Smooth muscle cell of the brain vasculature (primary cell): ENCODE results near the gene TP53RK.

ENCODE experiments used
- DNase-seq: peaks from one replicate; pipeline ENCODE4 v3.0.0-alpha.2; 2012; ENCODE audit warnings: low read depth, low spot score

Gene TP53RK

DNA sequence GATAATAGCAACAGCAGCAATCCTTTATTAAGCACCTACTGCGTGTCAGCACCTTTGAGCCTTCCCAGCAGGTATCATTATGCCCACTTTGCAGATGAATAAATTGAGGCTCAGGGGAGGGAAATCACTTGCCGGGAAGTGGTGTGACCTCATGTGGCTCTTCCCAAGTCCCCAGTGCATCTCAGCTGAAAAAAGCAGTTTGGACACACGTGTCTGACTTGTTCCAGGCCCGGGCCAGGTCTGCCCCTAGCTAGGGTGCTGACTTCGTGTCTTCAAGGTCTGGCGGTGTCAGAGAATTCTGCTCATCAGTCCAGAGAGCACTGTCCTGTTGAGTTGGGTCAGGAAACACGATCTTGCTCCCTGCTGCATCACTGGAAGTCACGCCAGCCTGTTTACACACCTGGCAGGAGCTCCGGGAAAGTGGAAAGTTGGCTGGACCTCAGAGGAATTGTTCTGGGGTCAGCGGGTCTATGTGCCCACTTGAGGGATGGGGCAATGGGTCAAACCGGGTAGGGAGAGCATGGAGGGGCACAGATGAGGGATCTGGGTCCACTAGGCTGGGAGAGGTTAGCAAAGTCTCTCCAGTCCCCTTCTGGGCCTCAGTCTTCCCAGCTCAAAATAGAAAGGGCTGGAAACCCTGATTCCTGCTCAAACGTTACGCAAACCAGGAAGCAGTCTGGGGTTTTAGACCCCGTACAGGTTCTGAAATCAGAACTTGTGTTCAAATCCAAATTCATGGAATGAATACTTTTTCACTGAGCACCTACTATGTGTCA lies 48.5 kb downstream of the TP53RK start:
- peak; percentile 53 for DNase-seq

DNA sequence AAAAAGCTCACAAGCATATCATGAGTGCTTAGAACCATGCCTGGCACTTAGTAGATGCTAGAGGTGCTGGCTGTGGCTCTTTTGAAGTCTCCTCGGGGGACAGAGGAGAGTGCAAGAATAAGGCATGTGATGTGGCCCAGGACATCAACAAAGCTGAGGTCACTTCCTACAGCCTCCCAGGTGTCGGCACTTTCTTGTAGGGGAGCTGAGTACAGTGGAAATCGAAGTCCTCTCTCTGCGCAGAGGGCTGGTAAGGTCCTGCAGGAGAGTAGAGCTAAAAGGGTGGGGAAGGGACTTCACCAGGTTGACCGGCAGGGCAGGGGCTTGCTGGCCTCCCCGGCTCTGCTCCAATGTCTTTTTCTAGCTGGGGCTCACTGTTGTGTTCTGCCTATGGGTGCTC lies 49.2 kb downstream of the TP53RK start:
- no peak for DNase-seq

DNA sequence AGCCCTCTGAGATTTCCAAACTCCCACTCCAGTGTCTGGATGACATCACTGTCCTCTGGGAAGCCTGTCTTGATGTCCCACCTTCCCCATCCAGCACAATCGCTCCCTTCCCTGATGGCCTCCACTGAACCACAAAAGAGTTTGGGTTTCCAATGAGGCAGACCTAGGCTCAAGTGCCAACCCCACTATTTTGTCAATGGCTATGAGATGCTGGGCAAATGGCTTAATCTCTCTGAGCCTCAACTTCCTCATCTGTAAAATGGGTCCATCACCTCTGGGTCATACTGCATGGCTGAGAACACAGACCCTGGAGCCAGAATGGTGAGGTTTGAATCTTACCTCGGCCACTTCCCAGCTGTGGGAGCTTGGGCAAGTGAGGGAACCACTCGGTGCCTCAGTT lies 49.7 kb downstream of the TP53RK start:
- no peak for DNase-seq

DNA sequence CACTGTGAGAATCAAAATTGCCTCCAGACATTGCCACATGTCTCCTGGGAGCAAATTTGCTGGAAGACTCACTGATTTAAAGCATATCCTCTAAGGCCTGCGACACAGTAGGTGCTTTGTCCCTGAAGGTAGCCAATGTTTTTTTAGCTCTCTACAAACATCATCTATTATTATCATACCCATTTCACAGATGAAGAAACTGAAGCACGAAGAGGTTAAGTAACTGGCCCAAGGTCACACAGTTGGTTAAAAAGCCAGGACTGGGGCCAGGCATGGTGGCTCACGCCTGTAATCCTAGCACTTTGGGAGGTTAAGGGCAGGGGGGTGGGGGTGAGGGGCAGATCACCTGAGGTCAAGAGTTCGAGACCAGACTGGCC lies 50.4 kb downstream of the TP53RK start:
- DNase-seq: no peak

DNA sequence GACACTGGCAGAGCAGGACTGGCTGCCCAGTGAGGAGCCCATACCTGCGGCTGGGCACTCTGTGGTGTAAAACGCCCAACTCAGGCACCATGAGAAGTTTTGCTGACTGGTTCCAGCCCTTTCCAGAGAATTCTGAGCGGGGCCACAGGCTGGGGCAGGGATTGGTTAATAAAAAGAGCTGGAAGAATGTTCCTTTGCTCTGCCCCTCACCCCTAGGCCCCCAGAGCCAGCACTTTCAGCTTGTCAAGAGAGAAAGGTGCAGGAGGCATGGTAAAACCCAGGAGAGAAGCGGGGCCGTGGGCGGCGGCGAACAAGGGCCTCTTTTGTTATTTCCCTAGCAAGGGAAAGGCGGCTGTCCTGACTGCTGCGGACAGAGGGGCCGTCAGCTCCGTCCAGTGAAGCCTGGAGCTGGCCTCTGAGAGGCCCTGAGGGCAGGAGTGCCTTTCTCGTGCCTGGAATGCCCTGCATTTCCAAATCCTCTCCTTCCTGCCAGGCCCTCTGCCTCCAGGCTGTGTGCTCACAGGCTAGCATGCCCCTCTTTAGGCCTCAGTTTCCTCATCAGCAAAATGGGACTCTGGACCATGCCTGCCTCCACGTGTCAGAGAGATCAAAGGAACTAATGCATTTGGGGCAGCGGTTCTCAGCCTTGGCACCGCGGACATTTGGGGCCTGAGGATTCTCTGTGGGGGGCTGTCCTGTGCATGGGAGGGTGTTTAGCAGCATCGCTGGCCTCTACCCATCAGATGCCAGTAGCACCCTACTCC lies 50.9 kb downstream of the TP53RK start:
- DNase-seq: no peak

DNA sequence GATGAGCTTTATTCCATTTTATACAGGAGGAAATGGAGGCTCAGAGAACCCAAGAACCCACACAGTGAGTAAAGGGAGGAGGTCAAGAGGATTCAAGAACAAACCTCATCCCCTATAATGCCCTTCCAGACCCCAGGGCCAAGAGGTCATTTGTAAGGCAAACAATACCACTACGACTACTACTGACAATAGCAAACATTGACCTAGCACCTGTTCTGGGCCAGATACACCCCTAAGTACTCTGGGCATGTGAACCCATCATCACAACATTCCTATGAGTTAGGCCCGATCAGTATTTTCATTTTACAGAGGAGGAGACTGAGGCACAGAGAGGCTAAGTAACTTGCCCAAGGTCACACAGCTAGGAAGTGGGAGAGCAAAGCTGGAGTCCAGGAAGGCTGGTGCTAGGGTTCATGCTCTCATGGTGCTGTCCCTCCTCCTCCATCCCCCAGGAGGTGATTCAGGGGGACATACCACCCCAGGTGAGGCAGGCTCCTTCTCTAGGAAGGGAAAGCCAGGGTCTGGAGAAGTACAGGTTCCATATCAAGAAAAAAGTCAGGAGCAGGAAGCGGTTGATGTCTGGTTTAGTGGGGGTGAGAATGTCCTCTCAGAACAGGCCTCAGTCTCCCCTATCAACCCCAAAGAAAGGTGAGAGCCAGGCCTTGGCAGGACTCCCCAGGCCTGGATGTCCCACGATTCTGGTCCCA lies 51.7 kb downstream of the TP53RK start:
- no peak for DNase-seq

DNA sequence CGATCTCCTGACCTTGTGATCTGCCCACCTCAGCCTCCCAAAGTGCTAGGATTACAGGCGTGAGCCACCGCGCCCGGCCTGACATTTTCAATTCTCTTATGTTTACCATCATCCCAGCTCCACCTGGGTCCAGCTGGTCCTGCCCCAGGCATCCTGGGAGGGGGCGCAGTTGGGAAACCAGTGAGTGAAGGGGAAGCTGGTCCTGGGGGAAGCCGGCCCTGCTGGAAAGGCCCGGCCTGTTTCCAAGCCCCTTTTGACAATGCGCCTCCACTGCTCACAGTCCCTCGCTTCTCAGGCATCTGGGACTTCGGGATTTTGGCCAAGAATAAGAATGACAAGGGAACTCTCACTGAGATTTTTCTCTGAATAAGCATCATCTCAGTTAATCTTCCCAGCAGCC lies 52.2 kb downstream of the TP53RK start:
- DNase-seq: no peak

DNA sequence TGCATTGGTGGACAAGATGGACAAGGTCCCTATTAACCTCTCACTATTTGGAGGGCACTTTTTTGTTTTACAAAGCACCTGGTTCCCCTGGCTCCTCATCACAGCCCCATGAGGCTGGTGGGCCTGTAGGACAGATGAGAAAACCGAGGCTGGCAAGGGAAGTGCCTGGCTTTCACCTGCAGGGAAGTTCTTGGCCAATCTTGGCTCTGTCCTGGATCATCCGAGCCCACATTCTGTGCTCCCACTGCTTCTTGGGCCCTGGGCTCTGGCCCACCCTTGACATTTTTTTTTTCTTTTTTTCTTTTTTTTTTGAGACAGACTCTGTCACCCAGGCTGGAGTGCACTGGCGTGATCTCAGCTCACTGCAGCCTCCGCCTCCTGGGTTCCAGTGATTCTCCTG lies 52.7 kb downstream of the TP53RK start:
- no peak for DNase-seq

DNA sequence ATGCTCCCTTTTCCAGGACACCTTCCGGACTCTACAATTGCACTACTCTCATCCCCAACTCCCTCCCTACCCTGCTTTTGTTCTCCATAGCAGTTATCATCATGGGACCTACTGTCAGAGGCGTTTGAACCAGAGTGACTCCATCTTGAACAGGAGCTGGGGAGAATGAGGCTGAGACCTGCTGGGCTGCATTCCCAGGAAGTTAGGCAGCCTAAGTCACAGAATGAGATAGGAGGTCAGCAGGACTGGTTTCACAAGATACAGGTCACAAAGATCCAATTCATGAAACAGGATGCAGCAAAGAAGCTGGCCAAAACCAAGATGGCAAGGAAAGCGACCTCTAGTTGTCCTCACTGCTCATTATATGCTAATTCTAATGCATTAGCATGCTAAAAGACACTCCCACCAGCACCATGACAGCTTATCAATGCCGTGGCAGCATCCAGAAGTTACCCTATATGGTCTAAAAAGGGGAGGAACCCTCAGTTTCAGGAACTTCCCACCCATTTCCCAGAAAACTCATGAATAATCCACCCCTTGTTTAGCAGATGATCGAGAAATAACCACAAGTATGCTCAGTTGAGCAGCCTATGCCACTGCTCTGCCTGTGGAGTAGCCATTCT lies 53.6 kb downstream of the TP53RK start:
- no peak for DNase-seq

DNA sequence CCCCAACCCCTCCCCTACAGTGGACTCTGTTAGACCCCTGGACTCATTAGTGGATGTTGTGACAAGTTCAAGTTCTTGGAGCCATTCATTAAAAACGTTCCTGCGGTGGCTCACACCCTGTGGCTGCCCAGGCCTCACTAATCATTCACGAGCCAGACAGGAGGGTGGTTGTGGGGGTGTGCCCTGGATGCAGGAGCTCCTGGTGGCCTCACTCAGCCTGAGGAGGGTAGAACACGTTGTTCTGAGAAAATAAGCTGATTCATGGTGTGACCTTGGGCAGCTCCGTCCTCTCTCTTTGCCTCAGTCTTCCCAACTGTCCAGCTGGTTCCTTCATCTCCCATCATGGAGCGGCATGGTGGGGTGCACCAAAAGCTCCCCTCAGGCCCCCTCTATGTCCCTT lies 54.7 kb downstream of the TP53RK start:
- no peak for DNase-seq
